Common myeloid progenitor, CD34-positive (primary cell): ENCODE data around the gene PIAS1.

Experiments used
- CTCF ChIA-PET: fragments of 350-600 bp; sonication (Branson Sonifier 250); formaldehyde crosslinking; loops from one replicate; lab custom pipeline; 2021; ENCODE audit warnings: antibody characterized with exemption; lab: Charles Lee
- POLR2A ChIA-PET: fragments of 350-600 bp; sonication (Branson Sonifier 250); formaldehyde crosslinking; loops from one replicate; lab custom pipeline; 2021; ENCODE audit warnings: antibody characterized with exemption; lab: Charles Lee
- DNase-seq, 3 donors: peaks; one replicate each; pipeline versions ENCODE4 v3.0.0 to v3.0.0-alpha.2; 2013
- H3K27ac ChIP-seq, 2 experiments: 1 replicate in 1 of 2; 2 replicates in 1 of 2; pipeline ENCODE4 v1.7.0; 2013; ENCODE audit warnings: inconsistent platforms in 2 of 2, low read length in 2 of 2, mild to moderate bottlenecking in 2 of 2, low read depth in 1 of 2, moderate library complexity in 1 of 2; ENCODE audit not compliant: severe bottlenecking in 2 of 2, insufficient read depth in 1 of 2, poor library complexity in 1 of 2
- H3K27me3 ChIP-seq, 5 experiments: replicated peaks in 2 of 5; 1 replicate in 3 of 5; 2 replicates in 2 of 5; pipeline versions ENCODE4 v1.6.1 to v1.7.0; 2013; ENCODE audit warnings: low read length in 4 of 5, mild to moderate bottlenecking in 2 of 5, moderate library complexity in 2 of 5, inconsistent platforms in 1 of 5; ENCODE audit not compliant: insufficient read depth in 5 of 5, control insufficient read depth in 4 of 5
- H3K36me3 ChIP-seq, 4 experiments: 1 replicate in 2 of 4; 2 replicates in 2 of 4; pipeline versions ENCODE4 v1.6.1 to v1.7.0; 2013; ENCODE audit warnings: low read length in 3 of 4, control low read depth in 1 of 4, mild to moderate bottlenecking in 1 of 4; ENCODE audit not compliant: control insufficient read depth in 4 of 4, insufficient read depth in 4 of 4
- H3K4me1 ChIP-seq, 4 experiments: 1 replicate in 3 of 4; 2 replicates in 1 of 4; pipeline versions ENCODE4 v1.6.1 to v1.7.1; 2013; ENCODE audit warnings: low read length in 3 of 4, mild to moderate bottlenecking in 3 of 4, control low read depth in 1 of 4, inconsistent platforms in 1 of 4, moderate library complexity in 1 of 4; ENCODE audit not compliant: control insufficient read depth in 4 of 4, insufficient read depth in 4 of 4; ENCODE audit errors: control extremely low read depth in 1 of 4
- H3K4me3 ChIP-seq, 7 experiments: 1 replicate in 4 of 7; 2 replicates in 3 of 7; pipeline versions ENCODE4 v1.5.1 to v1.7.0; 2013; ENCODE audit warnings: mild to moderate bottlenecking in 7 of 7, low read length in 6 of 7, moderate library complexity in 6 of 7, inconsistent platforms in 2 of 7, low read depth in 2 of 7, control low read depth in 1 of 7; ENCODE audit not compliant: insufficient read depth in 4 of 7, control insufficient read depth in 1 of 7; ENCODE audit errors: extremely low read depth in 1 of 7
- H3K9me3 ChIP-seq, 5 experiments: 1 replicate in 4 of 5; 2 replicates in 1 of 5; pipeline versions ENCODE4 v1.6.1 to v1.7.1; 2013; ENCODE audit warnings: low read length in 4 of 5, mild to moderate bottlenecking in 2 of 5, inconsistent platforms in 1 of 5, low read depth in 1 of 5, moderate library complexity in 1 of 5; ENCODE audit not compliant: control insufficient read depth in 4 of 5, insufficient read depth in 2 of 5; ENCODE audit errors: control extremely low read depth in 1 of 5
- WGBS: methylation state at CpG from one replicate; pipeline ENCODE4 v1.1.5; 2013; ENCODE audit not compliant: insufficient coverage; 5-methylcytosine and 5-hydroxymethylcytosine counted together

The PIAS1 gene

DNA sequence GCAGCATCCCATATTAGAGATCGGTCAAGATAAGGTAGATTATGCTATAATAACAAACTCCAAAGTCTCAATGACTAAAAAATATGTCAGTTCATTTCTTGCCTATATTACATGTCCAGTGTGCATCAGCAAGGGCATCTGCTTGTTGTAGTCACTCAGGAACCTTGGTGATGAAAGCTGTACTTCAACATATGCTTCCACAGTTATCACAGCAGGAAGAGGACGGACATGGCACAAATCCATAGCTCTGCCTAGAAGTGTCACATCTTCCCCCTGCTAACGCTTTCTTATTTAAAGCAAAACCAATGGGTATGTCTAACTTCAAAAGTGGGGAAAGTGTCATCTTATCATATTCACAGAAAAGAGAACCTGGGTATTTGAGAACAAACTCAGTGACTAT lies 20.0 kb upstream of the PIAS1 start:
- DNase-seq: no peak
- H3K4me1 ChIP-seq: peaks cover 0 to 23% (median 4%) of the 10 kb centered on the region in 4 experiments
- H3K4me3 ChIP-seq: no peak overlapping the region
- ChIA-PET CTCF (interaction anchor here (1.2 kb wide), 1 partner anchor 15 kb away, joined by 3 read pairs; no protein-coding TSS in a partner anchor), POLR2A (interaction anchor here (0.8 kb wide), 1 partner anchor 9 kb away, joined by 3 read pairs; no protein-coding TSS in a partner anchor)
- no peaks in the 10 kb centered on the region for H3K36me3 ChIP-seq
- H3K9me3 ChIP-seq: peaks cover 0 to 3% (median 0%) of the 10 kb centered on the region in 5 experiments
- WGBS: 100% methylated on average over 1 of the region's 3 CpGs
- no peaks in the 10 kb centered on the region for H3K27me3 ChIP-seq
- no peak overlapping the region for H3K27ac ChIP-seq

DNA sequence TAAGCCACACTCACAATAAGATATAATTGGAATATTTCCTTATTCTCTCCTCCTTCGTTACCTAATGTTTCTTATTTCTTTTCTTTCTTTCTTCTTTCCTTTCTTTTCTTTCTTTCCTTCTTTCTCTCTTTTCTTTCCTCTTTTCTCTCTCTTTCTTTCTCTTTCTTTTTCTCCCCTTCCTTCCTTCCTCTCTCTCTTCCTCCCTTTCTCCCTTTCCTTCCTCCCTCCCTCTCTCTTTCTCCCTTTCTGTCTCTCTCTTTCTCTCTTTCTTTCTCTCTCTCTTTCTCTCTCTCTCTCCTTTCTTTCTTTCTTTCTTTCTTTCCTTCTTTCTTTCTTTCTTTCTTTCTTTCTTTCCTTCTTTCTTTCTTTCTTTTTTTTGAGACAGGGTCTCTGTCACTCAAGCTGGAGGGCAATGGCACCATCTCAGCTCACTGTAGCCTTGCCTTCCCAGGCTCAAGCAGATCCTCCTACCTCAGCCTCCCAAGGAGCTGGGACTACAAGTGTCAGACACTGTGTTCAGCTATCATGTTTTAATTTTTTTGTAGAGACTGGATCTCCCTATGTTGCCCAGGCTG lies 19.3 kb upstream of the PIAS1 start:
- ChIA-PET POLR2A (no interaction called here), CTCF (interaction anchor here (0.7 kb wide), 1 partner anchor 39 kb away, joined by 3 read pairs; no protein-coding TSS in a partner anchor)
- DNase-seq: no peak
- Histone ChIP-seq H3K36me3 (no peaks in the 10 kb centered on the region), H3K9me3 (peaks cover 0 to 3% (median 0%) of the 10 kb centered on the region in 5 experiments), H3K27me3 (no peaks in the 10 kb centered on the region), H3K27ac (no peak overlapping the region), H3K4me3 (no peak overlapping the region), H3K4me1 (peaks cover 0 to 23% (median 4%) of the 10 kb centered on the region in 4 experiments)
- 92% methylated on average over 1 of the region's 1 CpG for WGBS

DNA sequence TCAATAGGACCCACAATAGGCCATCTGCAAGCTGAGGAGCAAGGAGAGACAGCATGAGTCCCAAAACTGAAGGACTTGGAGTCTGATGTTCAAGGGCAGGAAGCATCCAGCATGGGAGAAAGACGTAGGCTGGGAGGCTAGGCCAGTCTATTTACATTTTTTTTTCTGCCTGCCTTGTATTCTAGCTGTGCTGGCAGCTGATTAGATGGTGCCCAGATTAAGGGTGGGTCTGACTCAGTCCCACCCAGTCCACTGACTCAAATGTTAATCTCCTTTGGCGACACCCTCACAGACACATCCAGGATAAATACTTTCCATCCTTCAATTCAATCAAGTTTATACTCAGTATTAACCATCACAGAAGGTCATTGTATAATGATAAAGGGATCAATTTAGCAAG lies 15.9 kb upstream of the PIAS1 start:
- Histone ChIP-seq H3K4me1 (peaks cover 0 to 3% (median 0%) of the 10 kb centered on the region in 4 experiments), H3K9me3 (peaks cover 1 to 8% (median 3%) of the 10 kb centered on the region in 5 experiments), H3K27ac (no peak overlapping the region), H3K27me3 (no peaks in the 10 kb centered on the region), H3K36me3 (no peaks in the 10 kb centered on the region), H3K4me3 (no peak overlapping the region)
- no peak for DNase-seq
- CTCF ChIA-PET: no interaction called here
- POLR2A ChIA-PET: no interaction called here
- 100% methylated on average over 1 of the region's 2 CpGs for WGBS

DNA sequence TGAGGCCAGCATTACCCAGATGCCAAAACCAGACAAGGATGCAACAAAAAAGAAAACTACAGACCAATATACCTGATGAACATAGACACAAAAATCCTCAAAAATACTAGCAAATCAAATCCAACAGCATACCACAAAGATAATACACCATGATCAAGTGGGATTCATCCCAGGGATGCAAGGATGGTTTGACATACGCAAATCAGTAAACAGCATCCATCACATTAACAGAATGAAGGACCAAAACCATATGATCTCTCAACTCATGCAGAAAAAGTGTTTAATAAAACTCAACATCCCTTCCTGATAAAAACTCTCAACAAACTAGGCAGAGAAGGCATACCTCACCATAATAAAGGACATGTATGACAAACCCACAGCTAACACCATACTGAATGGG lies 14.0 kb upstream of the PIAS1 start:
- 100% methylated on average over 1 of the region's 1 CpG for WGBS
- DNase-seq: no peak
- H3K27ac ChIP-seq: no peak overlapping the region
- ChIA-PET POLR2A (no interaction called here), CTCF (no interaction called here)
- H3K27me3 ChIP-seq: no peaks in the 10 kb centered on the region
- H3K9me3 ChIP-seq: peaks cover 1 to 8% (median 4%) of the 10 kb centered on the region in 5 experiments
- H3K36me3 ChIP-seq: no peaks in the 10 kb centered on the region
- H3K4me3 ChIP-seq: no peak overlapping the region
- no peaks in the 10 kb centered on the region for H3K4me1 ChIP-seq

DNA sequence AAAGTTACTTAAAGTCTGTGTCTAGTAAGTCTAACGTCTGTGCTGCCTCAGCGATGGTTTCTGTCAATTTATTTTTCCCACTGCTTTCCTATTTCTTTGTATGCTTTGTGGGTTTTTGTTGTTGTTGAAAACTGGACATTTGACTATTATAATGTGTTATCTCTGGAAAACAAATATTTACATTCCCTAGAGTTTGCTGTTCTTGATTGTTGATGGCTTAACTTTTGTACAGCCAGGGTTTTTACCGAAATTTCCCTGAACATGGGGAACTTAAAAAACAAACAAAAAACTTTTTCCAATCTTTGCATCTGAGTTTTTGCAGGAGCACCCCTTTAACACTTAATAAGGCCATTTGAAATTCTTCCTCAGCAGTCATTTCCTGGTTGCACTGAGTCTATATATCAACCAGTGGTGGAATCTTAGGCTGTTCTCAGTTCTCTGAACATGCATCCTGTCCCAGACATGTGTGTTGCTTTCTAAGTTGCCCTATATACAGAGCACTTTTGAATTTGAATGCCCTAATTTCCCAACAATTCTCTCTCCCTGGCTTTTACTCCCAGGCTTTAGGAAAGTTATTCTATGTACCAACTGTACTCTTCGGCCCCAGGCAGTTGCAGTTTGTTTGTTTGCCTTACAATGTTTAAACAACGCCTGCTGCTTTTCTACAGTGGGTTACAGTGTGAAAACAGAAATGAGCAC lies 11.8 kb upstream of the PIAS1 start:
- ChIA-PET POLR2A (interaction anchor here (0.6 kb wide), 1 partner anchor 168 kb away, joined by 4 read pairs; no protein-coding TSS in a partner anchor), CTCF (no interaction called here)
- WGBS: 100% methylated on average over 3 of the region's 5 CpGs
- no peaks in the 10 kb centered on the region for H3K4me1 ChIP-seq
- no peak overlapping the region for H3K4me3 ChIP-seq
- no peak overlapping the region for H3K27ac ChIP-seq
- H3K36me3 ChIP-seq: no peaks in the 10 kb centered on the region
- peaks cover 1 to 17% (median 11%) of the 10 kb centered on the region in 5 experiments for H3K9me3 ChIP-seq
- DNase-seq: no peak
- no peaks in the 10 kb centered on the region for H3K27me3 ChIP-seq

DNA sequence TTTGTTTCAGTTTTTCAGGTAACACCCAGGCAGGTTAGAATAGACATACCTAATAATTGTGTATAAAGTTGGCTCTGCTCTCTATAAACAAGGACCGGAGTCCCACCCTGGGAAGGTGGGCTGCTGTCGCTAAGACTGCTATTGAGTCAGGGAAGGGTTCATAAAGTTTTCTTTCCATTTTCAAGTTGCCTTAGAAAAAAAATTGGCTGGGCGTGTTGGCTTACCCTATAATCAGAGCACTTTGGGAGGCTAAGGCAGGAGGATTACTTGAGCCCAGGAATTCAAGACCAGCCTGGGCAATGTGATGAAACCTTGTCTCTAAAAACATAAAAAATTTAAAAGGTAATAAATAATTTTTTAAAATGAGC lies 11.3 kb upstream of the PIAS1 start:
- Histone ChIP-seq H3K27ac (no peak overlapping the region), H3K27me3 (no peaks in the 10 kb centered on the region), H3K4me1 (no peaks in the 10 kb centered on the region), H3K36me3 (no peaks in the 10 kb centered on the region), H3K9me3 (peaks cover 1 to 17% (median 11%) of the 10 kb centered on the region in 5 experiments), H3K4me3 (no peak overlapping the region)
- POLR2A ChIA-PET: interaction anchor here (0.6 kb wide), 1 partner anchor 167 kb away, joined by 4 read pairs; no protein-coding TSS in a partner anchor
- WGBS: 100% methylated on average over 1 of the region's 3 CpGs
- CTCF ChIA-PET: no interaction called here
- DNase-seq: no peak
